HG02642 (cell line): ENCODE results near the gene PPFIA3.
"Not testable (repeated sequence)": the region's sequence is repeated elsewhere in the genome, so short reads cannot be mapped to it uniquely, and the experiment has no call there.

Experiments
- ATAC-seq: cut with Tn5 transposase; IDR thresholded peaks from one replicate; pipeline ENCODE4 v1.9.1; 2021; ENCODE audit warnings: mild to moderate bottlenecking; ENCODE audit not compliant: unreplicated experiment, poor library complexity

The PPFIA3 gene

GRCh38 chr19:49167857-49168409 lies 48.6 kb downstream of the PPFIA3 start:
- no peak for ATAC-seq

- no peak for ATAC-seq
Measured at GRCh38 chr19:49168421-49168820, 49.1 kb downstream of the PPFIA3 start.

DNA sequence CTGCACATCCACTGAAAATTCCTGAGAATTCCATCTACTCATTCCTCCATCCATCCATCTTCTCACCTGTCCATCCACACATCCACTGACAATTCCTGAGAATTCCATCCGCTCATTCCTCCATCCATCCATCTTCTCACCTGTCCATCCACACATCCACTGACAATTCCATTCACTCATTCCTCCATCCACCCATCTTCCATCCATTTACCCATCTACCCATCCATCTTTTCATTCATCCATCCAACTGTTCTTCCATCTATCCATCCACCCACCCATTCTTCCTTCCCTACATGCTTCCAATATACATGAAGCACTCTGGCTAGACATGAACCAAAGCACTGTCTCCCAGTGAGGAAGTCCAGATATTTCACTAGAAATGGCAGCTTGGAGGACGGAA lies 53.9 kb downstream of the PPFIA3 start:
- ATAC-seq, result no peak

DNA sequence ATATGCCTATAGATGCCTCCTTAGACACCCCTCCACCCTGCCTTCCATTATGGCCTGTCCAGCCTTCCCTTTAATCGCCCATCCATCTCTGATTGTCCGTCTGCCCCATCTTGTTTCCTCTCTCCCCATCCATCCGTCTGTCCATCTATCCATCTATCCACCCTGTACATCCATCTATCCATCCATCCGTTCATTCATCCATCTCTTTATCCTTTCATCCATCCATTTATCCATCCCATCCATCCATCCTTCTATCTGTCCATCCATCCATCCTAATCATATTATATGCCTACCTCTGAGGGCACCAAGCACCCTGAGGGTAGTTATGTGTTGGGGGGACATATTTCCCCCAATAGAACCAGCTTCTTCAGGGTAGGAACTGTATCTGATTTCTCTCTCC lies 61.3 kb downstream of the PPFIA3 start:
- ATAC-seq, result no peak

DNA sequence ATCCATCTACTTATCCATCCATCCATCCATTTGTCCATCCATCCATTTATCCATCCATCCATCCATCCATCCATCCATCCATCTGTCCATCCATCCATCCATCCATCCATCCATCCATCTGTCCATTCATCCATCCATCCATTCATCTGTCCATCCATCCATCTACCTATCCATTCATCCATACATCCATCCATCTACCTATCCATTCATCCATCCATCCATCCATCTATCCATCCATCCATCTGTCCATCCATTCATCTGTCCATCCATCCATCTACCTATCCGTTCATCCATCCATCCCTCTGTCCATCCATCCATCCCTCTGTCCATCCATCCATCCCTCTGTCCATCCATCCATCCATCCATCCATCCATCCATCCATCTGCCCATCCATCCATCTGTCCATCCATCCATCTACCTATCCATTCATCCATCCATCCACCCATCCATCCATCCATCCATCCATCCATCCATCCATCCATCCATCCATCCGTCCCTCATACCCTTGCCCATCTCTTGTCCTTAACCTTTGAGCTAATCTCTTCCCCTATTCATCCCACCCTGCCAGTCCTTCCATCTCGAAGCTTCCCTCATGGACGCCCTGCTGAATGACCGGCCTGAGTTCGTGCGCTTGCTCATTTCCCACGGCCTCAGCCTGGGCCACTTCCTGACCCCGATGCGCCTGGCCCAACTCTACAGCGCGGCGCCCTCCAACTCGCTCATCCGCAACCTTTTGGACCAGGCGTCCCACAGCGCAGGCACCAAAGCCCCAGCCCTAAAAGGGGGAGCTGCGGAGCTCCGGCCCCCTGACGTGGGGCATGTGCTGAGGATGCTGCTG lies 62.9 kb downstream of the PPFIA3 start:
- ATAC-seq, result not testable (repeated sequence)

GRCh38 chr19:49182848-49183375 lies 63.6 kb downstream of the PPFIA3 start:
- no peak for ATAC-seq

DNA sequence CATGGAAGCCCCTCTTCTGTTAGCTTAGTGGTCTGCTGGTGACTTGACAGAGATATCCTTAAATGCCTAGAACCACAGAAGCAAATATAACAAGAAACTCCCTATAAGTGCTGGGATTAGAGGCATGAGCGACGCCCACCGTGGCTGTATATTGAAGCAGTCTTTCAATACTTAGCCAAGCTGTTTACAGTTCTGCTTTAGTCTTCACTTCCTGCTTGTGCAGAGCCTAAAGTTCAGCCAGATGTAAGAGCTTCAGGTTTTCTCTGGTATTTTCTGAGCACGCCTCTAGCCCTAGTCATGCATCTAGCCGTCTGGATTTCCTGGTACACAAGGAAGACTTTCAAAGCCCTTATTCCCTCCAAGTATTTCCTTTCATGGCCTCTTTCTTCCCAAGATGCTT lies 66.8 kb downstream of the PPFIA3 start:
- ATAC-seq, result no peak

GRCh38 chr19:49188626-49189200 lies 69.4 kb downstream of the PPFIA3 start:
- no peak for ATAC-seq

DNA sequence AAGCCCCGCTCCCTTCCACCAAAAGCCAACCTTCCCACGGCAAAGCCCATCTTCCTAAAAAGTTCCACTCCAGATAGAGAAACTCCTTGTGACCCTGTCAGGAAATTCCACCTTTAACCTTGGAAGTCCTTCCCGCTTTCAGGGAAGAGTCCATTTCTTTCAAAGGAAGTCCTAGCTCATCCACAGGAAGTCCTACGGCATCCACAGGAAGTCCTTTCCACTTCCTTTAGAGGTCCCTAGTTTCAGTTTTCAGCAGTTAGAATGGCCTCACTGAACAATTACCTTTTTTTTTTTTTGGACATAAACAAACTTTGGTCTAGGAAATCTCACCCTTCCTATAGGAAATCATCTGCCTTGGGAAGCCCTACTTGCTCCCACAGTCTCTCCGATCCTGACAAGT lies 69.9 kb downstream of the PPFIA3 start:
- no peak for ATAC-seq

GRCh38 chr19:49190781-49191180 lies 71.4 kb downstream of the PPFIA3 start:
- ATAC-seq, result no peak

- ATAC-seq, result no peak
Measured at GRCh38 chr19:49193822-49194394, 74.6 kb downstream of the PPFIA3 start.

DNA sequence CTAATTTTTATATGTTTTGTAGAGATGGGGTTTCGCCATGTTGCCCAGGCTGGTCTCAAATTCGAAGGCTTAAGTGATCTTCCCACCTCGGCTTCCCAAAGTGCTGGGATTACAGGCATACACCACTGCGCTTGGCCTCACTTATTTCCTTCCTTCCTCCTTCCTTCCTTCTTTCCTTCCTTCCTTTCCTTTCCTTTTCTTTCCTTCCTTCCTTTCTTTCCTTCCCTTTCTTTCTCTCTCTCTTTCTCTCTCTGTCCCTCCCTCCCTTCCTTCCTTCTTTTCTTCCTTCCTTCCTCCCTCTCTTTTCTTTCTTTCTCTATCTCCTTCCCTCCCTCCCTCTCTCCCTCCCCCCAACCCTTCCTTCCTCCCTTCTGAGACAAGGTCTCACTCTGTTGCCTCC lies 75.1 kb downstream of the PPFIA3 start:
- no peak for ATAC-seq

DNA sequence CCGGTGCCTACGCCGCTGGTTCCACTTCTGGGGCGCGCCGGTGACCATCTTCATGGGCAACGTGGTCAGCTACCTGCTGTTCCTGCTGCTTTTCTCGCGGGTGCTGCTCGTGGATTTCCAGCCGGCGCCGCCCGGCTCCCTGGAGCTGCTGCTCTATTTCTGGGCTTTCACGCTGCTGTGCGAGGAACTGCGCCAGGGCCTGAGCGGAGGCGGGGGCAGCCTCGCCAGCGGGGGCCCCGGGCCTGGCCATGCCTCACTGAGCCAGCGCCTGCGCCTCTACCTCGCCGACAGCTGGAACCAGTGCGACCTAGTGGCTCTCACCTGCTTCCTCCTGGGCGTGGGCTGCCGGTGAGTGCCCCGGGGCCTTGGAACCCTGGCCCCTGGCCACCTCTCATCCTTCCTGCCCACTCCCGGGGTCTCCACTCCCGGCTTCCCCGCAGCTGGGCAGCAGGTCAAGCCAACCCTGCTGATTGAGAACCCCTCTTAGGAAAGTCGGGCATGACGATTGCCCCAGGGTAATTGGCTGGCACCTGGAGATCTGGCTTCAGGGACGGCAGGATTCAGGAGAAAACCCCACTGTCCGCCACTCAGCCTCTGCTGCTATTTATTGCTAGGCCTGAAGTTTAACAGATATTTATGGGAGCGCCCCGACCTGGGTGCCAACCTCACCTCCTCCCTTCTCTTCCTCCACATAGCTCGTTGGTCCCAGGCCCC lies 77.3 kb downstream of the PPFIA3 start:
- no peak for ATAC-seq

- no peak for ATAC-seq
Measured at GRCh38 chr19:49200238-49200862, 81.0 kb downstream of the PPFIA3 start.
